Activated CD8-positive, alpha-beta memory T cell treated with anti-CD3 and anti-CD28 coated beads for 4 hours (primary cell): ENCODE measurements around the gene TRIP12.
"Not testable (repeated sequence)": the region's sequence is repeated elsewhere in the genome, so short reads cannot be mapped to it uniquely, and the experiment has no call there.

Experiments used
- DNase-seq, 2 donors: peaks; one replicate each; pipeline ENCODE4 v3.0.0-alpha.2; 2020; ENCODE audit warnings: low read depth in 2 of 2

The TRIP12 gene

DNA sequence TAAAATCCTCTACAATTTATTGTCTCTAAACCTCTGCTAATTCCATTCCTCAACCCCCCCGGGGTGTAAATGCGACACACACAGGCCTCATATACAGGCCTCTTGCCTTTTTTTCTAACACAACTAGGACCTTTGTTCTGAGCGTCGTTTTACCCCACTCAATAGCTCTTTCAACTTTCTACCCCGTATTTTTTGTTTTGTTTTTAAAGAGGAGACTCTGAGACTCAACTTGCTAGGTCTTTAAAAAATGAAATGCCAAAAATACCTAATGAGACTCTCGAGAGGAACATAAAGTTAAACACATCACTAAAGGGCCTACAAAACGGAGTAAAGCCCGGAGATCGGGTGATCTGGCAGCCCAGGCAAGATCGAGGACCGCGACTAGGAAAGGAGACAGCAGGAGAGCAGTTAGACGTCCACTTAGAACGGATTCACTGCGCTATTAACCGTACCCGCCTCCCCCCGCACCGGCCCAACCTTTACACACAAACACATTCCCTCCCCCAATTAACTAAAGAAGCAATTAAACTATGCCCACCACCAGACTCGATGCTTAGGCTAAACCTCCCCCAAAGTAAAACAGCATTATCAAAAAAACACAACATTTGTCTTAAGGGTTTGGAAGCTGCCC, 1.7 kb downstream of the TRIP12 start:
- DNase-seq = peak in 1 of 2 donors; percentile 6

DNA sequence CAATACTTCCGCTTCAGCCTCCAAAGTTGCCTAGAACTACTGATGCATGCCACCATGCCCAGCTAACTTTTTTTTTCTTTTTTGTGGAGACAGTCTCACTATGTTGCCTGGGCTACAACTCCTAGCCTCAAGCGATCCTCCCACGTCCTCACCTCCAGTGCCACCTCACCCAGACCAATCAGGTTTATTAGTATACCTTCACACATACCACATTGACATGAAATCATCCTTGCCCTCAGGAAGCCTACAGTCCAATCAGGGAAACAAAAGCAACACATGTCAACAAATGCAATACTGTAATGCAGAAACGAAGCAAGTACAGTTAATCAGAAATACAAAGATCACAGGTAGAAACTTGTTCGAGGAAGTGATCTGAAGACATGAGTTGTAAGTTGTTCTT, 4.0 kb downstream of the TRIP12 start:
- no peak for DNase-seq

DNA sequence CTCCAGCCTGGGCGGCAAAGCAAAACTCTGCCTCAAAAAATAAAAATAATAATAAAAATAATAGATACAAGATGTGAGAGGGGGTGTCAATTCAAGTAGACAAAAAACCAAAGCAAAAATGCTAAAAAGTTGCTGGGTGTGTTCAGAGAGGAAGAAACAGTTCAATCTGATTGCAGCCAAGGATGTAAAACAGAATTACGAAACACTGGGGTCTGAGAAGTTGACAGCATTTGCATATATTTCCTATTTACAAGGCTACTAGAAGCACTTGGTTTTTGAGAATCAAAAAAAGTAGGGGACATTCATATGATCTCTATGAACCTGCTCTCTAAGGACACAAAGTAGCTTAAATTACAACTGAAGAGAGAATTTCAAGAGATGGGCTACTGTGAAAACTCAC, 7.6 kb downstream of the TRIP12 start:
- DNase-seq = no peak

DNA sequence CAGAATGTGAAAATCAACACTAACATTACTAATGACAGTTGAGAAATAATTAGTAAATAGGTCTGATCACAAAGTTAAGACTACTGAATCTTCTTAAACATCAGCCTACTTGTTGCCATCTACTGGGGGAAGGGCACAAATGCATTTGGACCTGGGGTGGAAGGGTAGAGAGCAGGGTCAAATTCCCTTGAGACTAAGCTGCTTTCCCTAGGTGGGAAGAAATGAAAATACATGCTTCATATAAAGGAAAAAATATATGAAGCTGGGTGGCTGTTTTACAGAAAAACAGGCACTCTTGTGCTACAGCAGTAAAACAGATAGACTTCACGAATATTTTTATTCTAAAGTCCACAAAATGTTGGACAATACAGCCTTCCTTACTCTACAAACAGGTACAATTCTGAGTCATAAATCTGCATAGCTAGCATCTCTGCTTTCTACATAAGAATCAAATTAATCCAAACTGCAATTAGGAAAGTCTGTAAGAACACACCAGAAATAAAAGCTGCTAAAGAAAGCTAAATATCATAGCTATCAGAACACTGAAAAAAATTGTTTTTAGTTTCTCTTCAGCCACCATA, 10.9 kb downstream of the TRIP12 start:
- DNase-seq = no peak

DNA sequence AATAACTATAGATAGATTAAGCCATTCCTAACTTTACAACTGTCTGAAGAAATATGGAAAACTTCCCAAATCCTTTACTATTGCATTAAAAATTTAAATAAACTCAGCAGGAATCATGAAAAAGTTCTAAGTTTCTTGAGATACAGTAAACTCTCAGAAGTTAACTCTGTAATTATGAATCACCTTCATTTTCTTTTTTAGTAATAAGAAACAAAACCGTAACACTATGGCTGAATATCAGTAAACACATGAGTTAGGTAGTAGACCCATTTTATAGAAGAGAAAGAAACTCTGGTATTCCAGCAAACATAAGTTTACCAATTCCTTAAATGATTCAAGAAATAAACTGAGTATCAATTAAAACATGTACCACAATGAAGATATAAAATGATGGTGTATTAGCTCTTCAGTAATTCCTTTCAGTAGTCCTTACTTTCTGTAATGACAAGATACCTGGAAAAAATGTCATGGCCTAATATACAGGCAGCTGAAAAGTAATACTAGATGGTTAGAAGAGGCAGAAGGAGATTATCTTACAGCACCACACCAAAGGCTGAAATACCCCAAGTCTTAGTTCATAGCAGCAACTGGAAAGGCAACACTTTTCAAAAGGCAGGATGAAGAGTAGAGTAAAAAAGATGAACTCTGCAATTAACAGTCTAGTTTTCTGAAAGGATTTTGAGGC, 11.5 kb downstream of the TRIP12 start:
- DNase-seq = no peak

DNA sequence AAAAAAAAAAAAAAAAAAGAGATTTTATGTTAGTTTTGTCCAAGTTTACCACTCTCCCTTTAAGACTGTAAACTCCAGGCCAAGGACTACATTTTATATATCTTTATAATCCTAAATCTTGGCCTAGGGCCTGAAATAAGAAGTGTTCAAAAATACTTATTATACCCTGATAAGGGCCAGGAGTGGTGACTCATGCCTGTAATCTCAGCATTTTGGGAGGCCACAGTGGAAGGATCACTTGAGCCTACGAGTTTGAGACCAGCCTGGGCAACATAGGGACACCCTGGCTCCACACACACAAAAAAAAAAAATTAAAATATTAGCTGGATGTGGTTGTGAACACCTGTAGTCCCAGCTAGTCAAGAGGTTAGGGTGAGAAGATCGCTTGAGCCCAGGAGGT, 12.7 kb downstream of the TRIP12 start:
- DNase-seq = no peak

DNA sequence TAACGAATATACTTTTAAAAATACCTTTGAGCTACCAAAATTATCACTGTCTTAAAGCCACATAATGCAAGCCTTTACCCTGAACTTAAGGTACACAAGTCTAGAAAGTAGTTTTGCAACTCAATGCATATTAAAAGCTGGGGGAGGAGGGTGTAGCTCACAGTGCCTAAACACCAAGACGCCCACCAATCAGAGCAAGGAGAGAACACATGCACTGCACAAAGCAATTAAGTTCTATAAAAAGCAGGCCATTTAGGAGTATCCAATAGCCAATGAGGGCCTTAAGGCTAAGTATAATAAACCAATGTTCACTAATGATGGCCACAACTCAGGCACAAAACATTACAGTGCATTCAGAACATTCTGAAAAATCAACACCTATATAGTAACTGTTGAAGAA, 16.2 kb downstream of the TRIP12 start:
- DNase-seq = no peak

DNA sequence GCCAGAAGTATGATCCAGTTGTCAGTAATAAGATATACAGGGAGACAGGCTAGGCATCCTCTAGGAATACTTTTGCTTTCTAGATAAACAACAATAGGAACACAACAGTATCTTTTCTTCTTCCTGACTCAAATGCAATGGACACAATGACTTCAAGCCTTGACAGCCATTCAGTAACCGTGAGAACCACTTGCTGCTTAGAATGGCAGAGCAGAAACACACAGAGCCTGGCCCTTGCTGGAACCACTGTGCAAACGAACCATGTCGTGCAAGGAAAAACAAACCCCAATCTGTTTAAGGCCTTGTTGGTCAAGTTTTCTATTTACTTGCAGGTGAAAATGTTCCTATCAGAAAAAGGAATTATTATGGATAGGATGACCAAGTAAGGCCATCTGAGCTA, 18.8 kb downstream of the TRIP12 start:
- DNase-seq = no peak

DNA sequence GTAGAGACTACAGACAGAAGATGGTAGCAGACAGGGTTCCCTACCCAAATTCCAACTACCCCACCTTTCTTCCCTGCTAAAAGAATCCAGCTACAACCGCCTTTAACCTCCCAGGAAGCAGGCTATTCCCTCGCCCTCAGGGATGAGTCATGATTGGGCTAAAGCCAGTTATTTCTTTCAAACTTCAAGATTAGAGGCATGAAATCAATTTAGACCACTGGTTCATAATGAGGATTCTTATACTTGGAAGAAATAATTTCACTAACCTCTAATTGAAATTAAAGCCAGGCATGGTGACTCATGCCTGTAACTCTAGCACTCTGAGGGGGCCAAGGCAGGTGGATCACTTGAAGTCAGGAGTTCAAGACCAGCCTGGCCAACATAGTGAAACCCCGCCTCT, 20.0 kb downstream of the TRIP12 start:
- DNase-seq = no peak

DNA sequence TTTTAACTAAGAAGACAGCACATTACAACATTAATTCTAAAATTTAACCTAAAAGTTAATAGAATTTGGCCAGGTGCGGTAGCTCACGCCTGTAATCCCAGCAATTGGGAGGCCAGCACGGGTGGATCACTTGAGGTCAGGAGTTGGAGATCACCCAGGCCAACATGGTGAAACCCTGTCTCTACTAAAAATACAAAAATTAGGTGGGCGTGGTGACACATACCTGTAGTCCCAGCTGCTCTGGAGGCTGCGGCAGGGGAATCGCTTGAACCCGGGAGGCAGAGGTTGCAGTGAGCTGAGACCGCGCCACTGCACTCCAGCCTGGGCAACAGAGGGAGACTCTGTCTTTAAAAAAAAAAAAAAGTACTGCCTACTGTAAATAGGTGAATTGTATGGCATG, 21.3 kb downstream of the TRIP12 start:
- DNase-seq = not testable (repeated sequence)

DNA sequence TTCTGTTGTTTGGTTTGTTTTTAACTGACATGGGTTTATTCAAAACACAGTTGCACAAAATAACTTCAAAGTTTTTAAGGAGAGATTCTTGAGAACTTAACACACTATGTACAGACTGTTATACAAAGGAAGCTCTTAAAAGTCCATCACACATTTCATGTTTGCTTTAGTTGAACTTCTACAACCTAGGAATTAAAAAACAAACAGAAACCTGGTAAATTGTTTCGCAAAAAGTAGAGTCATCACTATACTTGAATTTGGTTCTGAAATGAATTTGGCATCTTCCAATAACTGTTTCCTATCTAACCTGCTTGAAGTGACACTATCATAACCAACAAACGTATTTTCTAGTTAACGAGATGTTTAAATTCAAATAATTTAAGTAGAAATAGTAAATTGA, 21.8 kb downstream of the TRIP12 start:
- DNase-seq = no peak

DNA sequence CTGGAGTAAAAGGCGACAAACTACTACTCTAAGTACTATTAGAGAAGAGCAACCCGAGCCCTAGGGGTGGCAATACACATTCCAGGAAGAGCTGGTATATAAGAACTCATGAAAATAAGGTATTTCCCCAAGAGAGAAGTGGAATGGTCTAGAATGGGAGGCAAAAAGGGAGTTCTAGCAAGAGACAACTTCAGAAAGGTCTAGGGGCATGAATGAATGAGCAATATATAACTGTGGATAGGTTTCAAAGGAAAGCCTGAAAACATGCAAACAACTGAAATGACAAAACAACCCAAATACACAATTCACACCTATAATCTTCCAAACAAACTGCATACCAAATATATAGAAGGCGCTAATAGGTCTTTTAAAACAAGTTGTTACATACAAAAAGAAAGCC, 22.2 kb downstream of the TRIP12 start:
- DNase-seq = no peak

DNA sequence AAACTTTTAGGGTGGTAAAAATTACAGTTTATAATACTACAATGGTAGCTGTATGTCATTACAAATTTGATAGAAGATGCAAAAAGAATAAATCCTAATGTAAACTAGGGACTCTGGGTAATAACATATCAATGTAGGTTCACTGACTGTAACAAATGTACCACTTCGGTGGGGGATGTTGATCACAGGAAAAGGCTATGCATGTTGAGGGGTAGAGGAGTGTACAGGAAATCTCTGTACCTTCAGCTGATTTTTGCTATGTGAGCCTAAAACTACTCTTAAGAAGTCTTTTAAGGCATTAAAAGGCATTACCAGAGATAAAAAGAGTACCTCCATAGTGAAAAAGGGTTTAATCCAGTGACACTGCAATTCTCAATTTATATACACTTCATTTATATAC, 25.0 kb downstream of the TRIP12 start:
- no peak for DNase-seq

DNA sequence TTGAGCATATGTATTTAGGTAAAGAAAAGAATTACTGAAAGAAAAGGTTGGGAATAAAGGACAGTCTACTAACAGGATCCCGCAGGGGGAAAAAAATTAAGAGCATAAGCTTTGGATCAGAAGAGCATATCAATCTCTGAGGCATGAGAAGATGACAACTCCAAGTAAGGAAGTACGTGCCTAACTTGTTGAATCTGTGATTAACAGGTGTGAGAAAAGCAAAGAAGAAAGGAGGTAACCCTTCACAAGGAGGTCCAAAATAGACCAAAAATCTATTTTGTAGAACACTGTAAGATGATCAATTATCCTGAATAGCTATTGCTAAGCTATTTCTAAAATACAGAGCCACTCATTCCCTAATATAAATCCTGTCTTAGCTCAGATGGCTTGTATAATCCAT, 32.8 kb downstream of the TRIP12 start:
- DNase-seq = no peak

DNA sequence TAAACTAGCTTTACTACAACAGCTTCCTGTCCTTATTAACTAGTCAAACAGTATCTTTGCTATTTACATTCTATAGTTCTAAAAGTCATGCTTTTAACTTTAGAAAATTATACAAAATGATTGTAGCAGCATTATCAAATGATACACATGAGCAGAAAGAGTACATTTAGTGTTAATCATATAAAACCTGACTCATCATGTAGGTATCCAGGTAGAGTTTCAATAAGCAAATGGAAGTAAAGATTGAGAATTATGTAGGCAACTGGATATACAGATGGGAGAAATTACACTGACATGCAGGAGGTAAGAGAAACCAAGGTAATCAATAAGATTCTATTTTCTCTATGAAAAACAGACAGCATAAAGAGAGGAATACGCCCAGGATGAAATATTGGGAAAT, 33.8 kb downstream of the TRIP12 start:
- DNase-seq = no peak

DNA sequence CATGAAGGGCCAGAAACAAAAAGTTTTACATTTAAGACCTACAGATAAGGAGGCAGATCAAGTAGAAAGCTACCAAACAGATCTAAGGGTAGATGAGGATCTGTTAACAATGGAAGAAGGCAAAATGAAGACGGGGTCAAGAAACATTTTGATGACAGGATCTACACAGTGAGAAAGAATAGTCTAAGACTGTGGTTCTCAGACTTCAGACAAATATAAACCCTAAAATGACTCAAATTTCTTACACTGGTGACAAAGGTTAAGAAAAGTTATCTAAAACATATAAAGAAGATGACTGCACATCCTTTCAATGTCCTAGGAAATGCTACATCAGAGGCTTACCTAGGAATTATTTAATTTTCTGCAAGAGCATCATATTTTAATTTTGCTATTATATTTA, 34.4 kb downstream of the TRIP12 start:
- DNase-seq = no peak

DNA sequence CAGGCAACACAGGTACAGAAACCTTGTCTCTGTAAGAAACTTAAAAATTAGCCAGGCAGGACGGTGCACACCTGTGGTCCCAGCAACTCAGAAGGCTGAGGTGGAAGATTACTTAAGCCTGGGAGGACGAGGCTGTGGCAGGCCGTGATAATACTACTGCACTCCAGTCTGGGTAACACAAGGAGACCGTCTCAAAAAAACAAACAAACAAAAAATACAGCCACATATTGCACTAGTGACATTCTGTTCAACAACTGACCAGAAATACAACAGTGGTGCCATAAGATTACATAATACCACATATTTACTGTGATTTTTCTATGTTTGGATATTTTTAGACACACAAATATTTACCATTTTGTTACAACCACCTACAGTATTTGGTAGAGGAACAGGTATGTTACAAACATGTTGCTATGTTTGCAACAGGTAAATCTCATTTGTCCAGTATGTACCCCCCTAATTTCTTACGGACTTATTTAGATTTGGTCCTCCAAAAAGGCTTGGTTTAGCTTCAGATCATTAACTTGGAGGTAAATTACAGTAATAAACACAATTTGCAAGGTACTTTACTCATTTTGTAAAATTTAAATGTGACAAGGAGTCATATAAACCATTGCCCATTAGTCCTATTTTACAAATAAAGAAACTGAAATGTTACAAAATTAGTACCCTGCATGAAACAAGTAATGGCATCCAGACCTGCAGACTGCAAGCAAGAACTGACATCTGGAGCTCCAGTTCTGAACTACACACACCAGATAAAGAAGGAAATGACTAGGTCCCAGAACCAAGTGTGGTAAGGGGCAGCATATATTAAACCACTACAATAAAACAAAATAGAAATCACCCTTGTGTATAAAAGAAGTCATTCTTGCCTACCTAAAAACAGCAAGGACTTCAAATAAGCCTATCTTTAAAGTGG, 36.8 kb downstream of the TRIP12 start:
- DNase-seq = no peak

DNA sequence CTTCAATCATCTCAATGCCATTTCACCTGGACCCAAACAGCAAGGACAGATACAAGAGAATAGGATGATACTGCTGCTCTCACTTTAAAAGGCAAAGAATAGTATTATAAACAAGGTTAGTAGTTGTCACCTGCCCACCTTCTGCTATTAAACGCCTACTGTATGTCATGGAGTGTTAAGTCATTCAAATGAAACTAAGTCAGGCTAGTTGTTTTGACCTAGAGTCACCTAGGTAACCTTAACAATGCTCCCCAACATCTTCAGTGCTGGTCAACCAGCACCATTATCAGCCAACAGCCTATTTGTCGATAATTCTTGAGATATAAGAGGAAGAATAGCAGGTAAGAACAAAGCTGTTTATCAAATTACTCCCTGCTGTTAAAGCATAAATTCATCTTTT, 39.2 kb downstream of the TRIP12 start:
- no peak for DNase-seq

DNA sequence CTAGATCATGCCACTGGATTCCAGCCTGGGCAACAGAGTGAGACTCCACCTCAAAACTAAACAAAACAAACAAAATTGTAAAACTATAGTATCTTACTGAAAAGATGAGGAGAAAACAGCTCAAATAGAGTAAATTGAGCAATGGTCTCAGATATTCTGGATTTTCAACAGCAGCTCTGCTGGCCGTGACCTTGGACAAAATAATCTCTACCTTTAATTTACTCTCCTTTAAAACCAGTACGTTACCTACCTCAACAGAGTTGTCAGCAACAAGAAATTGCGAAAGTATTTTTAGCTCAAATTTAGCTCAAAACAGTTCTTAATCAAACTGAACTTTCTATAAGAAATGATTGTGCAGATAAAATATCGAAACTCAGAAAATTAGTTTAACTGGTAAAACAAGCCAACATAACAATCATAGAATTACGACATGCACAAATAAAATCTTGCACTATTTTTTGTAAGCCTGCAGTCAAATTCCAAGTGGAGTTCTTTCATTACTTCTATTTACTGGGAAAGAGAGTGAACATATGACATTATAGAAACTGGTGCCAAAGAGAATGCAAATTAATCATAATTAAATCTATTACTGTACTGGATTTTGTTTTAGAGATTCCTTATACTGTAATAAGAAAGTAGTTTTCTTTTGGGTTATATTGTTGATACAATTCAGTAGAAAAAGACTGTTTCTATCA, 40.8 kb downstream of the TRIP12 start:
- no peak for DNase-seq

DNA sequence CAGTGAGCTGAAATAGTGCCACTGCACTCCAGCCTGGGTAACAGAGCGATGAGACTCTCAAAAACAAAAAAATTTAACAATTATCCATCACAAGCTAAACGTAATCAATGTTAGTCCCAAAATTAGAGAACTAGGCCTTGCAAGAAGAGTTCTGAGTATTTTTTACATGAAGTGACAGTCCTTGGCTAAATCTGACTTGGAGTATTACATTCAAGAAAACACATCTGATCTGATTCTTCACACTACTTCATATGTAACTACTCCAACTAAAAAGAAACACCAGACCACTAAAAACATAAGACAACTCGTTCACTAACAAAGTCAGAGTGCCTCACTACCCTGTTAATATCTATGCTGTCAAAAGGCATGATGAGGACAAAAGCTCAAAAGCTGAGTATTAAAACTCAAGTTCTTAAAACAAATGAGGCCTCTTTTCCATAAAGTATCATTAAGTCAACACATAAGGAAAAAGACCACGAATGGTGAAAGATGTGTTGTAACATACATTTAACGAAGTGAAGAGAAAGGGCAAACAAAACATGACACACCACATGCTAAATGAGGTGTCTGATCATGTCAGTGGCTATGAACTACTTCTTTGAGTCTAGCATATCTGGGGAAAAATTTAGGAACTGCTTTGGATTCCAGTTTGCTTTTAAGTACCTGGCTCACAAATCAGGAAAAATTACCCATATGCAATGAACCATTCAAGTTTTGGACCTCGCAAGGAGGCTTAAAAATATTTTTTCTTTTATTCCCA, 42.4 kb downstream of the TRIP12 start:
- no peak for DNase-seq

DNA sequence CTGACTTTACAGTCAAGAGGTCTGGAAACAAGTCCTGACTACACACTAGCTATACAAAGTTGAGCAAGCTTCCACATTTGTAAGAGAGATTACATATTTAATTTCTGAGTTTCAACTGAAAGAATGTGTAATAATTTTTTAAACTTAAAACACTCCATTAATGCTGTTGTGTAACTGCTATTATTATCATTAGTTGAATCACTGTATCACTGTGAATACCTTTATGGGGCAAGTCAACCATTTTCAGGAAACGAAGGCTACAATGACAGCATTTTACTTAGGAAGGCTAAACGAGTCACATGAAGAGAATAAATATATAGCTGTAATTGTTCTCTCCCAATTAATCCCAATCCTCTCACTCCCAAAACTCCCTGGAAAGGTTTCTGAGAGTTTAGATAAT, 46.3 kb downstream of the TRIP12 start:
- DNase-seq = no peak
